ENCODE measurements around the gene FAM114A2.
"Not testable (repeated sequence)": the region's sequence is repeated elsewhere in the genome, so short reads cannot be mapped to it uniquely, and the experiment has no call there.

The FAM114A2 gene

DNA sequence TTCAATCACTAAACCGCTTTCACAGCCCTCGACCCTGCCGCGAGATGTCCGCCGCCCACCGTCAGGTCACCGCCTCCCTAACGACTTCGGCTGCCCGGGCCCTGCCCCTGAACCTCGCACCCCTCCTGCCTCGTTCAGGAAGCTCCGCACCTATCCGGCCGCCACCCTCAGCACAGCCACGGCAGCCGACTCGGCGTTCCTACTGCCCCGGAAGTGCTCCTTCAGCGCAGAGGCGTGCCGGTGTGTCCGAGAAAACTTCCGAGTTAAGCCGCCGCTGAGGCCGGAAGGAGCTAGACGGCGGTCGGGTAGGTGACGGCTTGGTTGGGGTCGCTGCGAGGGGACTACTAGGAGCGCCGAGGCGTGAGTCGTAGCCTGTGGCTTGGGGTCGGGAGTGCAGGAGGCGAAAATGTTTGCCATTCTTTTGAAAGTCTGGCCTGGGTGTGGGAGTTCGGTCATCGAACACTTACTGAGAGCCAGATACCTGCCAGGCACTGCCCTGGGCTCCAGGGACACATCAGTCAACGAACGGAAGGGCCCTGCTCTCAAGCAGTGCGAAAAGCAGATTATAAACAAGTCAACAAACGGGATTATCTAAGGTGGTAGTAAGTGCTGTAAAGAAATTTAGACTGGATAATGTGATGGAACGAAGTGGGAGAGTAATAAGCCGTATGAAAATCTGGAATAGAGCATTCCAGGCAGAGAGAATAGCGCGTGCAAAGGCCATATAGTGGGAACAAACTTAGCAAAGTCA is at the start of gene FAM114A2, which contains the start of gene MFAP3:
TSS of gene FAM114A2 (minus strand) at position 204 of the 751 bp plus-strand sequence. CDS start 3,957 bp downstream, outside the sequence.
TSS of gene MFAP3 (plus strand) at position 261 of the 751 bp plus-strand sequence. CDS start 10,756 bp downstream, outside the sequence.
- DNase-seq (ENCODE audit: low read depth): peak; percentile 79

DNA sequence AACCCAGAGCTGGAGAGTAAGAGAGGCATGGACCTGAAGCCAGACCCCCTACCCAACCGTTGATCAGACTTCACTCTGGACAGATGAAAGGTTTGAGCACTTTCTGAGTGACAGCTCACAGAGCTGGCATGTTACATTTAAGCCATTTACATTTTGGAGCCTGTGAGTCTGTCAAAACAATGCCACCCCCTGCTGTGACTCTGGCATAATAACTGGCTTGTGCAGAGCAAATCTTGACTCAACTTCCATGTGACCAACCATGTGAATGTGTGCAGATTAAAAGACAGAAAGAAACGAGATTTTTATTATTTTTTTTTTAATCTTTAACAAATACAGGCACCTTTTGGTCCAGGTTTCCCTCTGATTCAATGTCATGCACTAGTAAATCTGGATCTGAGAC is 48.5 kb upstream of the FAM114A2 start:
- peak; percentile 33 for DNase-seq (ENCODE audit: low read depth)

DNA sequence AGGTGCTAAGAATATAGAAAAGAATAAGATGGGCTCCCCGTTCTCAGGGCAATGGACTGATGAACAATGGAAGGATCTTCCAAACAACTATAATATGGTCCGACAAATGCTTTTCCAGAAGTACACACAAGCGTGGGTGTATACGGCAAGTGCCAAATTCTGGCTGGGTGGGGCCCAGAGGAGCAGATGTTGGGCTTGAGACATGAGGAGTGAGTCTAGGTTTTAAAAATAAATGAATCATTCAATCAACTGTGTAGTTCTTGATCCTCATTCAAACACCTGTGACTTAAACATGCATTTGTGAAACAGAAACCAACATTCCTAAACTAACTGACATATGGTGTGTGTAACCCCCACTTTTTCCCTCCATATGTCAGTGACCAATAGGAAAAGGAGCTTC is 47.9 kb upstream of the FAM114A2 start:
- no peak for DNase-seq (ENCODE audit: low read depth)

DNA sequence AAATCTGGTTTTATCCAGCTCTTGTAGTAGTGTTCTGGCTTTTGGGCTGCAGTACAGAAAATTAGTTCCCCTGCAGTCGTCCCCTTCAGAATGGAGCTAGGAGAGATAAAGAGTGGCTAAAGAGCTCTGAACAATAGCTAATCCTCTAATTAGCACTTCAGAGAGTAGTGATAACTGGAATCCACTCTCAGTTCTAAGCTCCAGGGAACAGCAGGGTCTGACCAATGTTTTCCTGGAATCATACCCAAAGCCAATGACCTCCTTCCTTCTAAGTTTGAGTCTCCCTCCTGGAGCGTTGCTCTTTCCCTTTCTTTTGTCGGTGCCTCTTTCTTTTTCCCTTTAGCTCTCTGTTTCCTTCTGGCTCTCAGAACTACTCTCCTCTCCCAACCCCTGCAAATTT is 47.4 kb upstream of the FAM114A2 start:
- no peak for DNase-seq (ENCODE audit: low read depth)

DNA sequence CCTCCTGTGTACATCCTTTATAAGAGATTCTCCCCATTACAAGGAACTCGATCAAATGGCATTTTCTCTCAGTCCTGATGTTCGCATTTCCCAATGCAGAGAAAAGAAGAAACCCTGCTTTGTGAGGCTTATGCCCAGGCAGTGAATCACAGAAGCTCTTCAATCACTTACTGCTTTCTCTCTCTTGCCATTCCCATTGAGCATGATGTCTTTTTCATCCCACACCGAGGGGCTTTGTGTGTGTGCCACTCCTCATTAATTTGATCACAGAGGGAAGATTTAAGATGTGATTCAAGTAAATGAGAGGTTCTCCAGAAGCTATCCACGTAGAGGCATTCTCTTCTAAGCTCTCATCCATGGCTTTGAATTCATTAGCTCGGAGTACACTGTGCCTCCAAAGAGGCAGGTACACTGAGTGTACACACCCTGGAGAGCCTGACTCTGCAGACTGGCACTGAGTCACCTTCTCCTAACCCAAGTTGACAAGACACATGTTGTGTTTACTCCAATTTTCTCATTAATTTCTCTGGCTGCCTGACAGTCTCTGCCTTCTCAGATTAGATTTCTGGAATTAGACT is 45.4 kb upstream of the FAM114A2 start:
- no peak for DNase-seq (ENCODE audit: low read depth)

DNA sequence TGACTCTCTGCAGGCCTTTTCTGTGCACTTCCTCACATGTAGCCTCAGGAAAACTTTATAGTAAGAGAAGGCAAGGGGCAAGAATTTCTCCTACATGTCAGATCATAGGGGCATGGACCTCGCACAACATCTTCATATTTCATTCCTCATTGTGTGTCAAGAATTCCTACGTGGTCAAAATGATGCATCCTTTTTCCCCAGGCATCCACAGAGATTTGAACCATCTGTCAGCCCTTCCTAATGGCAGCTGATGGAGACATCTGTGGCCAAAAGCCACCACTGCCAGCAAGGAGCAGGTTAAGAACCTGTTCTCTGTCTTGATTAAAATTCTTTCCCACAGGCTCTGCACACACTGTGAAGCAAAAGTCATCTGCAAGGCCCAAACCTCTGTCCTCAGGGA is 42.5 kb upstream of the FAM114A2 start:
- no peak for DNase-seq (ENCODE audit: low read depth)

DNA sequence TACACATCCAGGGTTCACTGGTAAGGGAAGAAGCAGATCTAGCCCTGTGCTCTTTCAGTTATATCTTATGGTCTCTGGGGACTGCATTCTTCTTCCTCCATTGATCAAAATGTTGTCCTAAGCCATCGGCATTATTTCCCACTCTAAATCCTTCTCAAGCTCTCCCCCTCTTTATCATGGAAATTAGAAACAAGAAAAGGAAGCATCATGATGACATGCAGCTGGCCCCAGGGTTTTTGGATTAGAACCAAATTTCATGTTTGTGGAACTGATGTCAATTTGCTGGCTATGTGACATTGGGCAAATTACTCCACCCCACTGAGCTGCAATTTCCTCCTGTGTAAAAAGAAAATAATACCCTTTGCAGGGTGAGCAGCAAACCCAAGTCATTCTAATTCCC is 39.6 kb upstream of the FAM114A2 start:
- DNase-seq (ENCODE audit: low read depth): peak; percentile 6

DNA sequence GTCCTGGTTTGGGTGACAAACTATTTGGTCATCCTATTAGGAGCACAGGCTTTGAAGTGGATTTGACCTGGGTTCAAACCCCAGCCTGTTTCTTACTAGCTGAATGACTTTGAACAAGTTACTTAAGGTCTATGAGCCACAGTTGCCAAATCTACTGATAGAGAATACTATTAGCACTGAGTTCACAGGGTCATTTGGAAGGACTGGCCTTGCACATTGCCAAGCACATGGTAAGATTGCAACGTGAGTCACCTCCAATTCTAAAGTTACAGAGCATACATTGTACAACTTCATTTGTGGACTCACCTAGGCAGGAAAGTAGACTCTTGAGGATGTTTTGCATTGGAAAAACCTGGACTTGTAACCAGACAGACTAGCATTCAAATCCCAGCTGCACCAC is 39.0 kb upstream of the FAM114A2 start:
- DNase-seq (ENCODE audit: low read depth): peak; percentile 21

DNA sequence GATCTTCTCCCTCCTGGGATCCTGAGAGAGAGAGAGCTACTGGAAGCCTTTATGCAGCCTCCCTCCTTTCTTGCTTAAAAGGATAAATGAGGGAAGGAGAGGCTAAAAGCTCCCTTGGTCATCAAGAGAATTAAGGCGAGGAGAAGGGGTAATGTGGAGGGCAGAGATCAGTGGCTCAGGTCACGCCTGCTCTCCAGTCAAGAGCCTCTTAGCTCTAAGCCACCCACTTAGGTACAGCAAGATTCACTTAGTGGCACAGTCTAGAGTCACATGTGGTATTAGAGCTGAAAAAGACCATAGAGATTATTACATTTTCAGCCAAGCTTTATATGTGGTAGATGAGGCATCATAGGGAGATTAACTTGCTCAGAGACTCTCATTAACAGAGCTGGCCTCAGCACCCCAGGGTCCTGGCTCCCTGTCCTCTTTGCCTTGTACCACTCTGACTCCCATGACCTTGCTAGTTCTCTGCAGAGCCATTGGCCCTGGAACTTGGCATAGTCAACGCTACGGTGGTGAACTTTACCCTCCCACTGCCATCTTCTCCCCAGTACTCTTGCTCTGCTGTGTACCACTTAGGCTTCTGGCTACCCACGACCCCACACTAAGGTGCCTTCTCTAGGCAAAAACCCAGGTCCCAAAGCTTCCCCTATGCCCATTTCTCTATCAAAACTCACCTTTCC is 37.7 kb upstream of the FAM114A2 start:
- no peak for DNase-seq (ENCODE audit: low read depth)

DNA sequence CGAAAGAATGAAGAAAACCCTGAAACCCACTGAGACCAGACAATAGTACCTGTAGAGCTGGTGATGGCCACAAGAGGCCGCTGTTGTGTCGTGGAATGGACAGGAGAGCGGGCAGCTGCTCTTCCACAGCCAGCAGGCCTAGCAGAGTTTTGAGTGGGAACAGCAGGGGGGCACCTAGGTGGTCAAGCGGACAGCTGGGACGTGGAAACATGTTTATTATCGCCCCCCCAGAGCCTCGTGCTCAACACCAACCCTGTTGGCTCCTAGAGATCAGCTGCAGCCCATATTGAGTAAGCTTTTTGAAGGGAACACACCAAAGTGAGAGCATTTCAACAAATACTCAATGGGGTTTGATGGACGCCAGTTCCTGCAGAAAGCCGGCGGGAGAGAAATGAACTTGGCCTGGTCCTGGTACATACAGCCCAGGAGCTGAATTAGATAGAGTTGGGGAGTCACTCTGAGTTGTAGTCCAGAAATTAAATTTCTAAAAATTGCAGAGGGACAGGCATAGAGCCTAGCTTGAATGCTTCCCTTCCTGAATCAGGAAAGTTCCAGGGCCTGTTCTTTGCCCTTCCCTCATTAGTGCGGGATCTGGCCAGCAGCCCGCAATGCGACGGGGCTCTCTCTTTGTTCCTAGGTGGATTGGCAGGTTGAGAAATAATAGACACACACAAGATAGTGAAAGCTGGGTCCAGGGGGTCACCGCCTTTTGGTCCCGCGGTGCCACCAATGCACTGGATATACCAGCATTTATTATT is 33.9 kb upstream of the FAM114A2 start:
- peak; percentile 46 for DNase-seq (ENCODE audit: low read depth)

DNA sequence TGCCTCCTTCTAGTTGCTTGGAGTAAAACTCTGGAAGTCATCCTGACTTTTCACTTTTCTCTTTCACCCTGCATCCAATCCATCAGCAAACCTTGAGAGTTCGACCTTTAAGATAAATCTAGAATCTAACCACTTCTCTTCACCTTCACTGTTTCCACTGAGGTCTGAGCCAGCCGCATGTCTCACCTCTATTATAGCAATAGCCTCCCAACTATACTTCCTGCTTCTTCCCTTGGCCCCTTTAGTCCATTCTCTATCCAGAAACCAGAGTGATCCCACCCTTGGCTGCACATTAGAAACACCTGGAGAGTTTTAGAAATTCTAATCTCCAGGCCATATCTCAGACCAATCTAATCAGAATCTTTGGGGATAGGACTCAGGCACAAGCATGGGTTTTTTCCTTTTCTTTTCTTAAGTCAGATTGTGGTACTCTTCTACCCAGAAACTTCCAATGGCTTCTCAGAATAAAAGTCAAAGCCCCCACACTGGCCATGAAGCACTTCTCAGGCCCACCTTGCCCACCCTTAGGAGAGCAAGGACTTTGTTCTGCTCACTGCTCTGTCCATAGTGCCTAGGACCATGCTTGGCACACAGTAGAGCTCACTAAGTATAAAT is 33.2 kb upstream of the FAM114A2 start:
- DNase-seq (ENCODE audit: low read depth): no peak

DNA sequence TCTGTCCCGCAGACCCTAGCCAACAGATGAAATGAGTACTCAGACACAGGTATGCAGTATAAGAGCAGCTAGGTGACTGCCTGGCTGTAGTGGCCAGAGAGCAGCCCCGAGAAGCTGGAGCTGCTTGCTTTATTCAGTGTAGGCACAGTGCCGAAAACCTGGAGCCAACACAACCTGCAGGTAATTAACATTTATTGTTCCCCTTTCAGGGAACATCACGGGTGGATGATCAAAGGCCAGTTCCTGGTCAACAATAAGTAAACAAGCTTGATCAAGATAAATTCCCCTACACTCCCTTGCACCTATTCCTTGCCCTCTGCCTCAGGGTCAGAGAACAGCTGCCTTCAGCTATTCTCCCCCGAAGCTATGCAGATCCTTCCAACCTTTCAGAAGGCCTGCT is 31.1 kb upstream of the FAM114A2 start:
- DNase-seq (ENCODE audit: low read depth): not testable (repeated sequence)

DNA sequence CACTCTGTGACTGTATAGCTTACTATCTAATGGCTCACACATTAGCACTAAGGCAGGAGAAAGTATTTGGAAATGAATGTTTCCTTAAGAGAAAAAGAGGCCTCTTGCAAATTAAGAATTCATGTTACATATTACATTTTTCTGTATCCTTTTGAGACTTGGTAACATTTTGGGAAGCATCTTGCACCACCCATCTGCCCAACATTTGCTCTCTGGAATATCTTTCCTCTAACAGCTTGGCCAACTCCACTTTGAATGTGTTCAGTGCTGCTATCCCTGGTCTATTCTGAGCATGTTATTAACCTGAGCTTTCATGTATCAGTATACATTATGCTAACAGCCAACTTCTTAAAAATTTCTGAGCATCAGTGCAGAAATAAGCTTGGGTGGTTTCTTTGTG is 27.3 kb upstream of the FAM114A2 start:
- no peak for DNase-seq (ENCODE audit: low read depth)

DNA sequence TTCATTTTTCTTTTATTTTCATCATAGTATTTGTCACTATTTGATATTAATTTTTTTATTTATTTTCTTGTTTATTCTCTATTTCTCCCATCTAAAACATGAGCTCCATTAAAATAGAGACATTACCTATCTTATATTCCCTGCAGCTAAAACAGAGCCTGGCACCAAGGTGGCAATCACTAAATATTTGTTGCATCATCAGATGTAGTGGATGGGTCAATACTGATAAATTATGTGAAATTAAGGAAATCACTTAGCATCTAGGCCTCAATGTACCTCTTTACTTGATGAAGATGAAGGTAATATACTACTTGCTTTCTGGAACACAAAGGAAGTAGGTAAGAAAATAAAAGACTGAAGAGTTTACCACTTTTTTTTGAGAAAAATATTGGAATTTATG is 24.7 kb upstream of the FAM114A2 start:
- no peak for DNase-seq (ENCODE audit: low read depth)

DNA sequence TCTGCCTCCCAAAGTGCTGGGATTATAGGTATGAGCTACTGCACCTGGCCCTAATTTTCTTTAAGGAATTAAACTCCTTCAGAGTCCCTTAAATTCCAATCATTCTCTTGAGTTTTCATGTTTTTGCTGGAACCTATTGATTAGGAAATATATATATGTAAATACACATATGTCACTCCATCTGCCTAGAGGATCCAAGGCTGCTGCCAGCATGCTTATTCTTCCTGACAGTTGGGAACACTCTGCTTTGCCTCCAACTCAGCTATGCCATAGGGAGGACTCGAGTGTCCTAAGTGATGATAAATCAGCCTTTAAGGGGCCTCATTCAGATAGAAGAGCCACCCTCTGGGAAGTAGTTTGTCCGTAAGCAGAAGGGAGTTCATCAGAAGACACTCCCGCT is 21.9 kb upstream of the FAM114A2 start:
- no peak for DNase-seq (ENCODE audit: low read depth)

DNA sequence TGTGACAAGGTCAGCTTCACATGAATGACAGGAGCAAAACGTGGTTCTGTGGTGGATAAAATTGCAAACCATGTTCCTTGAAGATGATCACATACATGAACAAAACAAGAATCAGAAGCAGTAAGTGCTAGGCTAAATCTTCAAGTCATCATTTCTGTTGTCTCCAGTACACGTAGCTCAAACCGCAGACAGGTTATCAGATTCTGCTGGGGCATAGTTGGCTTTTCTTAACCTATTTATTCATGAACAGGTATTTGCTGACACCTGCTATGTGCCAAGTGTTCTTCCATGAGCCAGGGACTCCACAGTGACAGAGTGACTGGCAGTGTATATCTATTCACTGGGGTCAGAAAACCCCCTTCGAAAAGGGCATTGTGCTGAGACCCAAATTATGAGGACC is 20.9 kb upstream of the FAM114A2 start:
- DNase-seq (ENCODE audit: low read depth): no peak

DNA sequence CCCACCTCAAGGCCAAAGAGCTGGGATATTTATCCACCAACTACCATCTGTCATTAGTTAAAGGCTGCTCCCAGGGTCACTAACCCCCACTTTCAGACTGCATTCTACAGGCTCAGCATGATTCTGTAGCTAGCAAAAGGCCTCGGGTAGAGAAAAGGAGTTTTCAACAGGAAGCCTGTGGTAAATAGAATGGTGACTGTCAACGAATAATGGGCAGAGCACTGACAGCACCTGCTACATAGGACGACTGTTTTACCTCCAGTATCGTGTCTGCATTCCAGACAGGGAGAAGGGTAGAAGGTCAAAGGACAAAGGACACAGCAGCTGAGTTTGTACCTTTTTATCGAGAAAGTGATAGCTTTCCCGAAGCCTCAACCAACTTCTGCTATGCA is 20.3 kb upstream of the FAM114A2 start:
- no peak for DNase-seq (ENCODE audit: low read depth)

DNA sequence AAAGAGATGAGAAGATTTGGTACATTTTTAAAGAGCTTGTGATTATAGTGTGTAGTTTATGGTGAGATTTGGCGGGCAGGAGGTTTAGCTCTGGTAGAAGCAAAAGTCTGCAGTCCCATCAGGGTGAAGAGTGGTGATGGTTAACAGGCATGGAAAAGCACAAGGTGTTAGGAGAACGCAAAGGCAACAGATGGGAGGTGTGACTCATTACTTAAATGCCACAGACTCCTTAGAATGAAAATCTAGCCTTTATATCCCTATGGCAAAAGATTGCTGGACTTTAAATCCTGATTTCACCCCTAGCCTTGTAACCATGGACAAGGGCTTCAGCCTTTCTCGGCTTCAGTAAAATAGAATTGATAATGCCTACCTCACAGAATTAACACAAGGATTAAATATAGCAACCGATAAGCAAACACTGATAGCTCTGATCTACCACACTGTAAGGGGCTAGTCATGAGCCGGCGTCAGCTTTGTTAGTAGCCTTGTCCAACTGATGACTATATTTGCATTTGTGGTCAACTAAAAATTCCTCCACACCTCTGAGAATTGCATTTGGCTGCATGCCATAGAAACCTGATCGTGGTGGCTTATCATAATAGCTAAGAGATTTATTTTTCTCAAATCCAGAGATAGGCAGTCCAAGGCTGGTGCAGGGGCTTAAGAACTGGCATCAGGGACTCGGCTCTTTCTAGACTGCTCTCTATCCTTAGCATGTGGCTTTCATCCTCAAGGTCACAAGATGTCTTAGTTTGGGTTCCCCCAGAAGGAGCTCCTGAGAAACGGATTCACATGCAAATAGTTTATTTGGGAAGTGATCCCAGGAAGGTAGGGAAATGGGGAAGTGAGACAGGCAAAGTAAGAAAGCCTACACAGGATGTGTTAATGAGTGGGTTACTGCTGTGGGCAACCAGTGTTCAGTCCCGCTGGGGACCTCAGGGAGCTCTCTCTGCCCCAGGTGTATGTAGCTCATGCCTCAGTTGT is 19.6 kb upstream of the FAM114A2 start:
- DNase-seq (ENCODE audit: low read depth): no peak

DNA sequence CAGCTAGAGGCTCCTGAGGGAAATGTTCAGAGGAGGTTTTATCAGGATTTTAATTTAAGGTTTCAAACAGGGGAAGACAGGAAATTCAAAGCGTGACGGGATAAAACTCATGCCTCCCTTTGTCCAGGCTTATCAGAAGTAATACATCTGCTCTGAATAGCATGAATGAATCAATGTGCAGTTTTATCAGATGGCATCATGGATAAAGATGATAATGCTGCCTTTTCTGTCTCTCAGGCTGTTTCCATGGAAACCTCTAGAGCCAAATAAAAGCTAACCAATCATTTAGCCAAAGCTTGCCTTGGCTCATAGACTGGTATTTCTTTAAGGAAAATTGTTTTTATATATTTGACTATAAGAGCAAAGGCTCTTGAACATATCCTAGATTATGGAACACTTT is 16.5 kb upstream of the FAM114A2 start:
- DNase-seq (ENCODE audit: low read depth): no peak

DNA sequence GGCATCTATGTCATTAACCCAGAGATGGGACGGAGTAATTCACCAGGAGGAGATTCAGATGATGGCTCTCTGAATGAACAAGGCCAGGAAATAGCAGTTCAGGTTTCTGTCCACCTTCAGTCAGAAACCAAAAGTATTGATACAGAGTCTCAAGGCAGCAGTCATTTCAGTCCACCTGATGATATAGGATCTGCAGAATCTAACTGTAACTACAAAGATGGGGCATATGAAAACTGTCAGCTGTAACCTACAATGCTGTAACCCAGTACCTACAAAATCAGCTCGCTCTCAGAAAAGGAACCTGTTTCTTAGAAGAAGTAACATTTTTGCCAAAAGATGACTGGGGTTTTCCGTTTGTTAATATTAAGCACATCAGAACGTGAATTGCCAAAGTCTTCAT is 14.8 kb upstream of the FAM114A2 start:
- no peak for DNase-seq (ENCODE audit: low read depth)

DNA sequence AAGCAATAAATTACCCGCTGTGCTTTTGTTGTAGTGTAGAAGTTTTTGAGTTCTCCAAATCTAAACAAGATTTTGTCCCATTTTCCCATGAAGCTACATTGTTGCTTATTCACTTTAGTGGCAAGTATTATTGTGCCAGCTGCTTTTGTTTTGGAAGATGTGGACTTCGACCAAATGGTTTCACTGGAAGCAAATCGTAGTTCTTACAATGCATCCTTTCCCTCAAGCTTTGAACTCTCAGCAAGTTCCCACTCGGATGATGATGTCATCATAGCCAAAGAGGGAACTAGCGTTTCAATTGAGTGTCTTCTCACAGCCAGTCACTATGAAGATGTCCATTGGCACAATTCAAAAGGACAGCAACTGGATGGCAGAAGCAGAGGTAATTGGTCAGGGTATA is 10.9 kb upstream of the FAM114A2 start:
- no peak for DNase-seq (ENCODE audit: low read depth)

All from fibroblast of gingiva (primary cell).